ENCODE data around the gene POU2F3. TPM values are rescaled to one million over a fixed set of nuclear protein-coding genes. Genes with fewer than 3 reads are reported as not detected.
A peak's percentile ranks its signal among the peaks of the same experiment; 100 is the strongest.

POU2F3 gene
- total RNA-seq, 1 donor from 2014 or later: 0.97 TPM

DNA sequence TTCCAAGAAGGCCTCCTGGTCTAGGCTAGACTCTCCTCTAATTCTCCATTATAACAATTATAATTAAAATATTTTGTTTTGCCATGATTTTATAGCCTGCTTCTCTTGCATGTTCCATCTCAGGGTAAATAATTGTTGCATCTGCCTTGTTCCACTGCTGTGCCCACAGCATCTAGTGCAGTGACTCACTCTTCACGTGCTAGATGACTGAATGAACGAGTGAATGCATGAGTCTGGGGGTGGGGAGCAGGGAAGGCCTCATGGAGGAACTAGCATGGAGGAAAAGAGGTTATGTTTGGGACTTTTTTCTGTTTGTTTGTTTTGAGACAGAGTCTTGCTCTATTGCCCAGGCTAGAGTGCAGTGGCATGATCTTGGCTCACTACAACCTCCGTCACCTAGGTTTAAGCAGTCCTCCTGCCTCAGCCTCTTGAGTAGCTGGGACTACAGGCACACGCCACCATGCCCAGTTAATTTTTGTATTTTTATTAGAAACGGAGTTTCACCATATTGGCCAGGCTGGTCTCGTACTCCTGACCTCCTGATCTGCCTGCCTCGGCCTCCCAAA, 34.3 kb upstream of the POU2F3 start:
- H3K4me3 Mint-ChIP-seq (ENCODE audit: unreplicated experiment): no peak overlapping the region
- H3K27ac Mint-ChIP-seq (ENCODE audit: unreplicated experiment): no peak overlapping the region
- TF ChIP-seq, protein P1, sequence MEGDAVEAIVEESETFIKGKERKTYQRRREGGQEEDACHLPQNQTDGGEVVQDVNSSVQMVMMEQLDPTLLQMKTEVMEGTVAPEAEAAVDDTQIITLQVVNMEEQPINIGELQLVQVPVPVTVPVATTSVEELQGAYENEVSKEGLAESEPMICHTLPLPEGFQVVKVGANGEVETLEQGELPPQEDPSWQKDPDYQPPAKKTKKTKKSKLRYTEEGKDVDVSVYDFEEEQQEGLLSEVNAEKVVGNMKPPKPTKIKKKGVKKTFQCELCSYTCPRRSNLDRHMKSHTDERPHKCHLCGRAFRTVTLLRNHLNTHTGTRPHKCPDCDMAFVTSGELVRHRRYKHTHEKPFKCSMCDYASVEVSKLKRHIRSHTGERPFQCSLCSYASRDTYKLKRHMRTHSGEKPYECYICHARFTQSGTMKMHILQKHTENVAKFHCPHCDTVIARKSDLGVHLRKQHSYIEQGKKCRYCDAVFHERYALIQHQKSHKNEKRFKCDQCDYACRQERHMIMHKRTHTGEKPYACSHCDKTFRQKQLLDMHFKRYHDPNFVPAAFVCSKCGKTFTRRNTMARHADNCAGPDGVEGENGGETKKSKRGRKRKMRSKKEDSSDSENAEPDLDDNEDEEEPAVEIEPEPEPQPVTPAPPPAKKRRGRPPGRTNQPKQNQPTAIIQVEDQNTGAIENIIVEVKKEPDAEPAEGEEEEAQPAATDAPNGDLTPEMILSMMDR (IDR thresholded peaks at IDR 0.05; ENCODE audit: unreplicated experiment): no peak
- H3K4me1 Mint-ChIP-seq (ENCODE audit: unreplicated experiment): peaks cover 18% of the 10 kb centered on the region
- no peaks in the 10 kb centered on the region for H3K9me3 Mint-ChIP-seq (ENCODE audit: unreplicated experiment)
- no peak for DNase-seq (ENCODE audit: low spot score)
- peaks cover 4% of the 10 kb centered on the region for H3K36me3 Mint-ChIP-seq (ENCODE audit: low read depth, unreplicated experiment)
- H3K27me3 Mint-ChIP-seq (ENCODE audit: unreplicated experiment): peaks cover 20% of the 10 kb centered on the region

DNA sequence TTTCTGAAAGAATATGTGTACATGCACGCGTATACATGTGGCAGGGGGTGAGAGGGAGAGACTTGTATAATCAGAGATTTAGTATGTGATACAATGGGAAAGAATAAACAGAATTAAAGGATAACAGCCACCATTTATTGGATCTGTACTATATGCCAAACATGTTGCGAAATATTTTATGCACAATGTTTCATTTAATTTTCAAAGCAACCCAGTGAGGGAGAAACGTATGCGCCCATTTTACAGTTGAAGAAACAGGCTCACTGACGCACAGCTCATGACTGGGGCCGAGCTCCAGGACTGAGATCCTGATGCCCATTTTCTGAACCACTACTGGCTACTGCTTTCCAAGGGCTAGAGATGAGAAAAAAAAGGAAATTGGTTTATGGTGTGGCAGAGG, 32.4 kb upstream of the POU2F3 start:
- Mint-ChIP-seq H3K9me3 (ENCODE audit: unreplicated experiment) (no peaks in the 10 kb centered on the region), H3K27me3 (ENCODE audit: unreplicated experiment) (peaks cover 22% of the 10 kb centered on the region), H3K27ac (ENCODE audit: unreplicated experiment) (no peak overlapping the region), H3K4me3 (ENCODE audit: unreplicated experiment) (no peak overlapping the region), H3K36me3 (ENCODE audit: low read depth, unreplicated experiment) (peaks cover 4% of the 10 kb centered on the region), H3K4me1 (ENCODE audit: unreplicated experiment) (peaks cover 19% of the 10 kb centered on the region)
- DNase-seq (ENCODE audit: low spot score): no peak
- TF ChIP-seq, protein P1 (IDR thresholded peaks at IDR 0.05; ENCODE audit: unreplicated experiment): no peak

DNA sequence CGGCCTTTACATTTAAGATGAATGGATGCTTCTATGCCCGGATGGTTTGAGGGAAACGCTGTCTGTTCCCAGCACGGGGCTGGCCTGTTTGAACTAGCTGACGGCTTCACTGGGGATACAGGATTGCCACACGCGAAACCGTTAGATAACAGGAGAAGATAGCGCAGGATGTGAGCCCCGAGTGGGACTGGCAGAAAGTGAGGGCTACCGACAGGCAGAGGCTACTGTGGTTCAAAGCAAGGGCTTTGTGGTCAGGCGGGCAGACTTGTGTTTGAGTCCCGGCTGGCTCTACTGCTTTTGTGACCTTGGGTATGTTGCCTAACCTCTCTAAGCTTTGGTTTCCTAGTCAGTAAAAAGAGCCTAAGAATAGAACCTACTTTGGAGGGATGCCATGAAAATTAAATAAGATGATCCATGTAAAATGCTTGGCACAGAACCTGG, 31.9 kb upstream of the POU2F3 start:
- Mint-ChIP-seq H3K36me3 (ENCODE audit: low read depth, unreplicated experiment) (peaks cover 4% of the 10 kb centered on the region), H3K27me3 (ENCODE audit: unreplicated experiment) (peaks cover 27% of the 10 kb centered on the region), H3K4me3 (ENCODE audit: unreplicated experiment) (no peak overlapping the region), H3K4me1 (ENCODE audit: unreplicated experiment) (peaks cover 19% of the 10 kb centered on the region), H3K9me3 (ENCODE audit: unreplicated experiment) (no peaks in the 10 kb centered on the region), H3K27ac (ENCODE audit: unreplicated experiment) (no peak overlapping the region)
- no peak for DNase-seq (ENCODE audit: low spot score)
- TF ChIP-seq, protein P1 (IDR thresholded peaks at IDR 0.05; ENCODE audit: unreplicated experiment): no peak

DNA sequence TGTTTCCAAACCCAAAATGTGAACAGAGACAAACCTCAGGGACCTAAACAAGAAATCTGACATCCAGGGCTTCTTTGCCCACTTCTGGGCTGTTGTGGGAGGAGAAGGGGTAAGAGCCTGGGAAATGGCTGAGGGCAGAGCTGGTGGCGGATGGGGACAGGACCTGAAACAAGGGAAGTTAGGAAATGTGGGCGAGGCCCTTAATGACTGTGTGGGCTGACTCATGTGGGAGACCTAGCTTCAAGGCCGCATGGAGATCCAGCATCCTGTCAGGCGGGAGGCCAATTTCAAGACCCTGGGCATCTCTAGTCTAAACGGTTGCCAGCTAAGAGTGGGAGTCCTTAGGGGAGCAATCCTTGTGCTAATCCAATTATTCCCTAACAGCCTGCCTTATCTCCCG, 31.2 kb upstream of the POU2F3 start:
- TF ChIP-seq, protein P1 (IDR thresholded peaks at IDR 0.05; ENCODE audit: unreplicated experiment): no peak
- H3K4me1 Mint-ChIP-seq (ENCODE audit: unreplicated experiment): peaks cover 21% of the 10 kb centered on the region
- H3K27me3 Mint-ChIP-seq (ENCODE audit: unreplicated experiment): peaks cover 31% of the 10 kb centered on the region
- no peak overlapping the region for H3K4me3 Mint-ChIP-seq (ENCODE audit: unreplicated experiment)
- no peak for DNase-seq (ENCODE audit: low spot score)
- no peak overlapping the region for H3K27ac Mint-ChIP-seq (ENCODE audit: unreplicated experiment)
- no peaks in the 10 kb centered on the region for H3K9me3 Mint-ChIP-seq (ENCODE audit: unreplicated experiment)
- H3K36me3 Mint-ChIP-seq (ENCODE audit: low read depth, unreplicated experiment): peaks cover 4% of the 10 kb centered on the region

DNA sequence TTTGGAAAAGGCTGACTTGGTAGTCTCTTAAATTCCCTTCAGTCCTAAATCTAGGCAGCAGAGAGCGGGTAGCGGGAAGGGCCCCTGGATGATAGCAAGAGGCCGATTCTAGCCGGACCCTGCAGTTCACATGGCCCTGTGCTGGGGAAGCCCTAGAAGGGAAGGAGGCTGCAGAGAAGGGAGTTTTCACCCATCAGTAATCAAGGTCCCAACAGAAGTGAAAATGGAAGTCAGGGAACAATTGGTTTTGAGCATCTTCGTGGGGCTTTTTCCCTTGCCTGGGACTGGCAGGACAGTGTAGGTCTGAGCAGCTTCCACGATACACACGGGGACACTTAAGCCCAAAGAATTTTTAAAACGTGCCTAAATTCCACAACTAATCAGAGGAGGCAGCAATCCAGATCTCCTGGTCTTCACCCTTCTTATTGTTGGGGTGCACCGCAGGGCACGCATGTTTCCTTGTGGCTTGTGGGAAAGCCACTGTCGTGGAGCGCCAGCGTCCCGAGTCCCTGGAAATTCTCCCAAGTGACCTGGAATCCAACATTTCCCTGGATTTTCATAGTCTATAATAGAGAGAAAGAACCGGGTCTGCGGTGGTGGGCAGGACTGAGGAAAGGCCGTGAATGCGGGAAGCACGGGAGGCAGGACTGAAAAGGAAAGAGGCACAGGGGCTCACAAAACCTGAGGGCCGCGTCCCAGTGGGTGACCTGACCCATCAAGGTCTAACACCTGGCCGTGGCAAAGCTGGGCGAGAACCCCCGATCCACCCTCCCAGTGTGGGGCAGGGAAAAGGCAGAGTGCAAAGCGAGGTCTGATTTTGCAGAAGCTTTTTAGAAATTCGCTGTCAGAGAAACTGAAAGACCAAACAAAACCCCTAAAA, 30.0 kb upstream of the POU2F3 start:
- no peaks in the 10 kb centered on the region for H3K9me3 Mint-ChIP-seq (ENCODE audit: unreplicated experiment)
- H3K4me3 Mint-ChIP-seq (ENCODE audit: unreplicated experiment): peak overlapping the region; percentile 92
- peaks cover 34% of the 10 kb centered on the region for H3K27me3 Mint-ChIP-seq (ENCODE audit: unreplicated experiment)
- H3K4me1 Mint-ChIP-seq (ENCODE audit: unreplicated experiment): peaks cover 21% of the 10 kb centered on the region
- TF ChIP-seq, protein P1 (IDR thresholded peaks at IDR 0.05; ENCODE audit: unreplicated experiment): no peak
- no peak overlapping the region for H3K27ac Mint-ChIP-seq (ENCODE audit: unreplicated experiment)
- H3K36me3 Mint-ChIP-seq (ENCODE audit: low read depth, unreplicated experiment): peaks cover 4% of the 10 kb centered on the region
- DNase-seq (ENCODE audit: low spot score): no peak
